ENCODE data around the gene BABAM2. TPM values are rescaled to one million over a fixed set of nuclear protein-coding genes. Genes with fewer than 3 reads are reported as not detected.
"Not testable (repeated sequence)": the region's sequence is repeated elsewhere in the genome, so short reads cannot be mapped to it uniquely, and the experiment has no call there.

BABAM2 gene
- total RNA-seq, 4 donors from 2014 or later = 24.3 to 46.1 (median 44.5) TPM

- no peak for TF ChIP-seq EP300 (IDR thresholded peaks at IDR 0.05)
- no peak for TF ChIP-seq CTCF (IDR thresholded peaks at IDR 0.05)
- no peak for TF ChIP-seq POLR2A (IDR thresholded peaks at IDR 0.05)
- DNase-seq (ENCODE audit: low spot score in 2 of 2) = no peak
- Histone ChIP-seq H3K9me3 (no peaks in the 10 kb centered on the region), H3K27ac (no peak overlapping the region), H3K4me1 (peaks cover 0 to 26% (median 15%) of the 10 kb centered on the region in 4 donors), H3K4me3 (no peak overlapping the region), H3K27me3 (no peaks in the 10 kb centered on the region), H3K36me3 (no peaks in the 10 kb centered on the region)
- 94 to 99% methylated on average over 6 to 8 of the region's 8 CpGs for WGBS, 2 donors
Measured at GRCh38 chr2:28332696-28333095, 442.2 kb downstream of the BABAM2 start.

- H3K4me3 ChIP-seq = no peak overlapping the region
- H3K27me3 ChIP-seq = no peaks in the 10 kb centered on the region
- no peaks in the 10 kb centered on the region for H3K9me3 ChIP-seq
- TF ChIP-seq POLR2A (IDR thresholded peaks at IDR 0.05) (no peak), EP300 (IDR thresholded peaks at IDR 0.05) (no peak), CTCF (IDR thresholded peaks at IDR 0.05) (no peak)
- WGBS, 2 donors = 58 to 70% methylated on average over 9 to 15 of the region's 15 CpGs
- no peak for DNase-seq (ENCODE audit: low spot score in 2 of 2)
- H3K4me1 ChIP-seq = peaks cover 0 to 26% (median 17%) of the 10 kb centered on the region in 4 donors
- no peaks in the 10 kb centered on the region for H3K36me3 ChIP-seq
- no peak overlapping the region for H3K27ac ChIP-seq
Measured at GRCh38 chr2:28333606-28334526, 443.3 kb downstream of the BABAM2 start.

- 92 to 93% methylated on average over 7 to 8 of the region's 8 CpGs for WGBS, 2 donors
- H3K4me3 ChIP-seq = no peak overlapping the region
- no peak for TF ChIP-seq EP300 (IDR thresholded peaks at IDR 0.05)
- TF ChIP-seq CTCF (IDR thresholded peaks at IDR 0.05) = no peak
- TF ChIP-seq POLR2A (IDR thresholded peaks at IDR 0.05) = no peak
- no peaks in the 10 kb centered on the region for H3K27me3 ChIP-seq
- no peak overlapping the region for H3K27ac ChIP-seq
- no peak for DNase-seq (ENCODE audit: low spot score in 2 of 2)
- H3K9me3 ChIP-seq = no peaks in the 10 kb centered on the region
- no peaks in the 10 kb centered on the region for H3K36me3 ChIP-seq
- H3K4me1 ChIP-seq = peaks cover 0 to 26% (median 16%) of the 10 kb centered on the region in 4 donors
Measured at GRCh38 chr2:28334527-28334894, 444.0 kb downstream of the BABAM2 start.

- 94 to 95% methylated on average over 11 of the region's 11 CpGs for WGBS, 2 donors
- peaks cover 0 to 34% (median 16%) of the 10 kb centered on the region in 4 donors for H3K4me1 ChIP-seq
- DNase-seq (ENCODE audit: low spot score in 2 of 2) = not testable (repeated sequence)
Measured at GRCh38 chr2:28335265-28335664, 444.7 kb downstream of the BABAM2 start.

GRCh38 chr2:28335666-28336065 lies 445.1 kb downstream of the BABAM2 start:
- H3K27me3 ChIP-seq = no peaks in the 10 kb centered on the region
- no peaks in the 10 kb centered on the region for H3K36me3 ChIP-seq
- peaks cover 0 to 36% (median 16%) of the 10 kb centered on the region in 4 donors for H3K4me1 ChIP-seq
- TF ChIP-seq POLR2A (IDR thresholded peaks at IDR 0.05) = no peak
- no peak for TF ChIP-seq EP300 (IDR thresholded peaks at IDR 0.05)
- TF ChIP-seq CTCF (IDR thresholded peaks at IDR 0.05) = no peak
- H3K27ac ChIP-seq = no peak overlapping the region
- H3K9me3 ChIP-seq = no peaks in the 10 kb centered on the region
- 89 to 98% methylated on average over 6 of the region's 6 CpGs for WGBS, 2 donors
- DNase-seq (ENCODE audit: low spot score in 2 of 2) = no peak
- no peak overlapping the region for H3K4me3 ChIP-seq

More at GRCh38 chr2:28335265-28335664, 444.7 kb downstream of the BABAM2 start:
- H3K36me3 ChIP-seq, H3K27me3 ChIP-seq, H3K9me3 ChIP-seq, H3K4me3 ChIP-seq, H3K27ac ChIP-seq: not testable (repeated sequence)
